B cell (primary cell): ENCODE measurements around the gene ST8SIA6.

Experiments
- EZH2 ChIP-seq: IDR thresholded peaks from 2 replicates; pipeline ENCODE4 v1.6.1; 2012; ENCODE audit warnings: borderline replicate concordance, low read depth, mild to moderate bottlenecking, moderate library complexity, low read length; ENCODE audit not compliant: insufficient read depth, poor library complexity, severe bottlenecking
- TF ChIP-seq, protein P1 (sequence below): fragments of 200-600 bp; IDR thresholded peaks from one replicate; pipeline ENCODE4 v1.8.0; 2022; ENCODE audit warnings: antibody characterized with exemption, mild to moderate bottlenecking

DNA sequence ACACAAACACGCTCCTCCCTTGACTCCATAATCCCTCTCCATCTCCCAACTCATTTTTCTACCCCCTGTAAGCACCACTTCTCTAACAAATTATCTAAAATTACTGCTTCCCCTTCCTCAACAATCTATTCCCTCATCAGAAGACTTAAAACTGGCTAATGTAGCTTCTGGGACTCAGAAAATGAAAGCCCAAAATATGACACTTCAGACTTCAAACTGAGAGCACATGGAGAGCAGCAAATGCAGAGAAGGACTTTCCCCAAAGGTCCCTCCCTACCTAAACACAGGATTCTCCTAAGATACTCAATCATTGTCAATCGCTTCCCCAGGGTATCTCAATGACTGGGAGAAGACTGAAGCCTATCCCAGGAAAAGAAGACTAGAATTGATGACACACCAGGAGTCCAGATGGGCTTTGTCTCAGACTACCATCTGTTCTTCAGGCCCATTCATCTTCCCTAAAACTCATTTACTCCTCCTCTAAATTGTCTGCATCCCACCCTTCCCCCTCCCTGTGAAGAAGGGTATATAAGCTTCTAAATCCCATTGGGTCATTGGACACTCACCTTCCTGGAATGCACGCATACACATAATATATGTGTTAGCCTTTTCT, 39.2 kb downstream of the ST8SIA6 start:
- TF ChIP-seq, protein P1, sequence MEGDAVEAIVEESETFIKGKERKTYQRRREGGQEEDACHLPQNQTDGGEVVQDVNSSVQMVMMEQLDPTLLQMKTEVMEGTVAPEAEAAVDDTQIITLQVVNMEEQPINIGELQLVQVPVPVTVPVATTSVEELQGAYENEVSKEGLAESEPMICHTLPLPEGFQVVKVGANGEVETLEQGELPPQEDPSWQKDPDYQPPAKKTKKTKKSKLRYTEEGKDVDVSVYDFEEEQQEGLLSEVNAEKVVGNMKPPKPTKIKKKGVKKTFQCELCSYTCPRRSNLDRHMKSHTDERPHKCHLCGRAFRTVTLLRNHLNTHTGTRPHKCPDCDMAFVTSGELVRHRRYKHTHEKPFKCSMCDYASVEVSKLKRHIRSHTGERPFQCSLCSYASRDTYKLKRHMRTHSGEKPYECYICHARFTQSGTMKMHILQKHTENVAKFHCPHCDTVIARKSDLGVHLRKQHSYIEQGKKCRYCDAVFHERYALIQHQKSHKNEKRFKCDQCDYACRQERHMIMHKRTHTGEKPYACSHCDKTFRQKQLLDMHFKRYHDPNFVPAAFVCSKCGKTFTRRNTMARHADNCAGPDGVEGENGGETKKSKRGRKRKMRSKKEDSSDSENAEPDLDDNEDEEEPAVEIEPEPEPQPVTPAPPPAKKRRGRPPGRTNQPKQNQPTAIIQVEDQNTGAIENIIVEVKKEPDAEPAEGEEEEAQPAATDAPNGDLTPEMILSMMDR, result no peak
- no peak for TF ChIP-seq EZH2
